Sigmoid colon (tissue), 7 donors: ENCODE measurements around the gene ABCC8. TPM values are rescaled to one million over a fixed set of nuclear protein-coding genes. Genes with fewer than 3 reads are reported as not detected.

Experiments used
- DNase-seq: peaks from one replicate; pipeline ENCODE4 v3.0.0-alpha.2; 2019
- H3K27ac ChIP-seq, 4 donors: fragments of 200-600 bp; sonication (generic); one replicate each; pipeline ENCODE4 v1.5.1; 2016 to 2019; ENCODE audit warnings: mild to moderate bottlenecking in 1 of 4
- H3K27me3 ChIP-seq, 3 donors: fragments of 200-600 bp; sonication (generic); one replicate each; pipeline ENCODE4 v1.5.1; 2019; ENCODE audit warnings: mild to moderate bottlenecking in 1 of 3
- H3K36me3 ChIP-seq, 4 donors: fragments of 200-600 bp; sonication (generic); one replicate each; pipeline ENCODE4 v1.5.1; 2016 to 2019
- H3K4me1 ChIP-seq, 4 donors: fragments of 200-600 bp; sonication (generic); one replicate each; pipeline ENCODE4 v1.5.1; 2017 to 2019
- H3K4me3 ChIP-seq, 4 donors: fragments of 200-600 bp; sonication (generic); one replicate each; pipeline ENCODE4 v1.5.1; 2017 to 2019; ENCODE audit warnings: mild to moderate bottlenecking in 2 of 4, moderate library complexity in 1 of 4
- H3K9me3 ChIP-seq, 4 donors: fragments of 200-600 bp in 3 of 4; sonication (generic) in 3 of 4; one replicate each; pipeline versions ENCODE4 v1.5.1 to v1.6.1; 2013 to 2019
- EP300 ChIP-seq, 4 donors: sonication (generic); formaldehyde crosslinking; IDR thresholded peaks; one replicate each; pipeline ENCODE4 v1.6.1; 2017; ENCODE audit warnings: antibody characterized with exemption in 4 of 4
- POLR2A ChIP-seq, 2 donors: fragments of 450-650 bp; IDR thresholded peaks; one replicate each; pipeline ENCODE4 v1.6.1; 2016; ENCODE audit warnings: antibody characterized with exemption in 2 of 2, mild to moderate bottlenecking in 2 of 2, moderate library complexity in 2 of 2
- POLR2AphosphoS5 ChIP-seq, 4 donors: sonication (generic); formaldehyde crosslinking; IDR thresholded peaks; one replicate each; pipeline ENCODE4 v1.6.1; 2017; ENCODE audit warnings: antibody characterized with exemption in 4 of 4
- WGBS, 2 donors: extraction: QIAGEN DNeasy Blood & Tissue Kit; methylation state at CpG; one replicate each; pipeline ENCODE4 v1.1.7; 2013; 5-methylcytosine and 5-hydroxymethylcytosine counted together
- intact Hi-C: fragments of 100-400 bp; cut with DNase I; formaldehyde crosslinking; loops from one replicate; pipeline ENCODE4 v1.15.1; 2023
- polyA plus RNA-seq, 3 donors: library from polyadenylated mRNA; stranded (reverse); fragments of 200-250 nt; gene quantifications; one replicate each; pipeline ENCODE4 v1.2.3, GENCODE V29; 2013
- total RNA-seq, 4 donors: library from RNA; depleted of rRNA; stranded (reverse); fragments of >200 nt; gene quantifications; one replicate each; pipeline ENCODE4 v1.1.0, GENCODE V29; 2016
- TF ChIP-seq, protein P1 (sequence below), 4 experiments: fragments of 450-650 bp in 3 of 4; fragments of 200-600 bp in 1 of 4; IDR thresholded peaks; one replicate each; pipeline ENCODE4 v1.5.1; 2016 to 2019; ENCODE audit warnings: antibody characterized with exemption in 4 of 4, mild to moderate bottlenecking in 3 of 4, moderate library complexity in 2 of 4
- donor health status: healthy with polysubstance abuse.
- donor health status: Bipolar disorder and iron deficiency.
- donor health status: healthy.

Gene ABCC8
- total and polyA plus RNA-seq, 7 donors: 0.23 to 9.7 (median 2.6) TPM

DNA sequence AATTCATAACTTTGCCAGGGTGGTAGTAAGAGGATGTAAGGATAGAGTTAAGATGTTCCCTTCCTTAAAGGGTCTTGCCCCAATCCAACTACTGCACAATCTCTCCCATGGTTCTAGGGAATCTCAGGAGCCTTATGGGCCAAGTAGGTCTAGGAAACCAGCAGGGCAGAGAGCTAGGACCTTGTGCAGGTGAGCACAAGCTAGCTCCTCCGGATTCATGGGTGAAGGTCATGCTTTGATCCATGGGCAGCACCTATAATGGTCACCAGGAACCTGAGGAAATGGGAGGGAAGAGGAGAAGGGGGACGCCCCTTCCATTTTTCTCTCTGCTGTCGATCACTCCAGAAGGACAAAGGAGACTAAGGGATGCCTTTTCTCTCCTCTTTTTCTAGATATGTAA lies 105.0 kb downstream of the ABCC8 start:
- intact Hi-C loops: no loop called here
- WGBS, 2 donors: 61 to 76% methylated on average over 3 of the region's 3 CpGs
- TF ChIP-seq, protein P1, sequence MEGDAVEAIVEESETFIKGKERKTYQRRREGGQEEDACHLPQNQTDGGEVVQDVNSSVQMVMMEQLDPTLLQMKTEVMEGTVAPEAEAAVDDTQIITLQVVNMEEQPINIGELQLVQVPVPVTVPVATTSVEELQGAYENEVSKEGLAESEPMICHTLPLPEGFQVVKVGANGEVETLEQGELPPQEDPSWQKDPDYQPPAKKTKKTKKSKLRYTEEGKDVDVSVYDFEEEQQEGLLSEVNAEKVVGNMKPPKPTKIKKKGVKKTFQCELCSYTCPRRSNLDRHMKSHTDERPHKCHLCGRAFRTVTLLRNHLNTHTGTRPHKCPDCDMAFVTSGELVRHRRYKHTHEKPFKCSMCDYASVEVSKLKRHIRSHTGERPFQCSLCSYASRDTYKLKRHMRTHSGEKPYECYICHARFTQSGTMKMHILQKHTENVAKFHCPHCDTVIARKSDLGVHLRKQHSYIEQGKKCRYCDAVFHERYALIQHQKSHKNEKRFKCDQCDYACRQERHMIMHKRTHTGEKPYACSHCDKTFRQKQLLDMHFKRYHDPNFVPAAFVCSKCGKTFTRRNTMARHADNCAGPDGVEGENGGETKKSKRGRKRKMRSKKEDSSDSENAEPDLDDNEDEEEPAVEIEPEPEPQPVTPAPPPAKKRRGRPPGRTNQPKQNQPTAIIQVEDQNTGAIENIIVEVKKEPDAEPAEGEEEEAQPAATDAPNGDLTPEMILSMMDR (IDR thresholded peaks at IDR 0.05): no peak
- no peak for TF ChIP-seq POLR2AphosphoS5 (IDR thresholded peaks at IDR 0.05)
- TF ChIP-seq EP300 (IDR thresholded peaks at IDR 0.05): no peak
- TF ChIP-seq POLR2A (IDR thresholded peaks at IDR 0.05): no peak
- no peaks in the 10 kb centered on the region for H3K27me3 ChIP-seq
- H3K27ac ChIP-seq: no peak overlapping the region
- H3K36me3 ChIP-seq: peaks cover 0 to 67% (median 32%) of the 10 kb centered on the region in 4 donors
- H3K9me3 ChIP-seq: peaks cover 20 to 42% (median 40%) of the 10 kb centered on the region in 4 donors
- no peak overlapping the region for H3K4me3 ChIP-seq
- no peak for DNase-seq
- no peaks in the 10 kb centered on the region for H3K4me1 ChIP-seq

DNA sequence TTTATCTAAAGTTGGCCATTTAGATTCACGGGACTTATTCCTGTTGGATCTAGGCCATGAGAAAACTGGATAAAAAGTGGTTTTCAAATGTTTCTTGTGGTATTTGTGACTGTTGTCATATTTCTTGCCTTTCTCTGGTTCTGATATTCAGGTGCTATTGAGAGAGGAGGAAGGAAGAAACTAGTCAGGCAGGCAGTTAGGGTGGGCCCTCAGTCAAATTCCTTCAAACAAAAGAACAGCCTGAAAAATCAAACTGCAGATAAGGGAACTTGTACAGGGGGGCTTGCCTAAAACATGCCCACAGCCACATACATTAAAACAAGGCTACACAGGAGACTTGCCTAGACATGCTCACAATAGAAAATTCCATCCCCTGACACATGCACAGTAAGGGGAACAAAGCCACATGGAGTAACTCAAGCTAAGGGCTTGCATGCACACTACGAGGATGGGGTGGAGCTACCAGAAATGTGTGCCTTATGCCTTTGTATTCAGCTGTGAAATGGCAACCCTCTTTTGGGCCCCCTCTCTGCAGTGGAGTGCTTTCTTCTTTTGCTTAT lies 106.9 kb downstream of the ABCC8 start:
- Histone ChIP-seq H3K27me3 (no peaks in the 10 kb centered on the region), H3K4me1 (no peaks in the 10 kb centered on the region), H3K27ac (no peak overlapping the region), H3K4me3 (no peak overlapping the region), H3K36me3 (peaks cover 0 to 67% (median 32%) of the 10 kb centered on the region in 4 donors), H3K9me3 (peaks cover 20 to 42% (median 40%) of the 10 kb centered on the region in 4 donors)
- 91 to 96% methylated on average over 2 of the region's 2 CpGs for WGBS, 2 donors
- TF ChIP-seq EP300 (IDR thresholded peaks at IDR 0.05) (no peak), POLR2AphosphoS5 (IDR thresholded peaks at IDR 0.05) (no peak), POLR2A (IDR thresholded peaks at IDR 0.05) (no peak)
- TF ChIP-seq, protein P1 (IDR thresholded peaks at IDR 0.05): no peak
- DNase-seq: no peak
- intact Hi-C loops: no loop called here

DNA sequence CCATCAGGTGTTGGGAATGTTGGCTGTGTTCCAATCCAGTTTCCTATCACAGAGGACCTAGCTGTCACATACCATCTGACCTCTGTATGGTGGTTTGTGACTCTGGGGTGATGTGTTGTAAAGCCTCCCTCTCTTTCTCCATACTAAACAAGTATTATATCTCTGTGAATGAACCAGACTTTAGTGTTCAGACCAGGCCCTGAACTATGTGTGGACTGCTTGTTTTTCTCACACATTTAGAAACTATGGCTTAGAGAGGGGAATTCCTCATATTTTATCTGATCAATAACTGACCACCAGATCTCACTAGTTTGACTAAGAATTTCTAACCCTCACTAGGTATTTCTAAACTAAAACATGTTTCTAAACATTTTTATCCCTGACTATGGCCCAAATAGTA lies 107.6 kb downstream of the ABCC8 start:
- no peak for DNase-seq

DNA sequence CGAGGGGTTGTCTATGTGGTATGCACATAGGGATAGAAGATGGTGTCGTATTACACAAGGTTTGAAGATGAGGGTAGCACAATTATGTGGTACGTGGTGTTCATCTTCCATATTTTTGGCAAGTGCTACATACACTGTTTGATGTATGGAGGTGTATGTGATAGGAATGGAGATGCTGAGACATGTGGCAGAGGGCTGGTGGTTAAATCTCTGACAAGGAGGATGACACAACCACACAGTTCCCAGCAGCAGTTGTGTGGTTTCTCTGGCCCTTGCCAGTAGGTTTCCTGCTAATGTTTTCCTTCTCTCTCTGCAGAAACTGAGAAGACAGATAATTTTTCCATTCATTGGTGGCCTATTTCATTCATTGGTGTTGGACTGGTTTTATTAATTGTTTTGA lies 108.1 kb downstream of the ABCC8 start:
- H3K9me3 ChIP-seq: peaks cover 20 to 41% (median 37%) of the 10 kb centered on the region in 4 donors
- no peak overlapping the region for H3K27ac ChIP-seq
- H3K4me1 ChIP-seq: no peaks in the 10 kb centered on the region
- 93 to 95% methylated on average over 3 of the region's 3 CpGs for WGBS, 2 donors
- no peak for TF ChIP-seq POLR2AphosphoS5 (IDR thresholded peaks at IDR 0.05)
- TF ChIP-seq, protein P1 (IDR thresholded peaks at IDR 0.05): no peak
- no peak for TF ChIP-seq EP300 (IDR thresholded peaks at IDR 0.05)
- TF ChIP-seq POLR2A (IDR thresholded peaks at IDR 0.05): no peak
- intact Hi-C loops: no loop called here
- H3K27me3 ChIP-seq: no peaks in the 10 kb centered on the region
- H3K4me3 ChIP-seq: no peak overlapping the region
- peaks cover 0 to 66% (median 31%) of the 10 kb centered on the region in 4 donors for H3K36me3 ChIP-seq
- DNase-seq: no peak

More for the DNA sequence above, 107.6 kb downstream of the ABCC8 start:
- intact Hi-C loops: no loop called here
- H3K9me3 ChIP-seq: peaks cover 20 to 42% (median 40%) of the 10 kb centered on the region in 4 donors
- H3K4me3 ChIP-seq: no peak overlapping the region
- no peaks in the 10 kb centered on the region for H3K27me3 ChIP-seq
- TF ChIP-seq EP300 (IDR thresholded peaks at IDR 0.05) (no peak), POLR2AphosphoS5 (IDR thresholded peaks at IDR 0.05) (no peak), POLR2A (IDR thresholded peaks at IDR 0.05) (no peak)
- TF ChIP-seq, protein P1 (IDR thresholded peaks at IDR 0.05): no peak
- H3K4me1 ChIP-seq: no peaks in the 10 kb centered on the region
- no peak overlapping the region for H3K27ac ChIP-seq
- H3K36me3 ChIP-seq: peaks cover 0 to 67% (median 32%) of the 10 kb centered on the region in 4 donors

DNA sequence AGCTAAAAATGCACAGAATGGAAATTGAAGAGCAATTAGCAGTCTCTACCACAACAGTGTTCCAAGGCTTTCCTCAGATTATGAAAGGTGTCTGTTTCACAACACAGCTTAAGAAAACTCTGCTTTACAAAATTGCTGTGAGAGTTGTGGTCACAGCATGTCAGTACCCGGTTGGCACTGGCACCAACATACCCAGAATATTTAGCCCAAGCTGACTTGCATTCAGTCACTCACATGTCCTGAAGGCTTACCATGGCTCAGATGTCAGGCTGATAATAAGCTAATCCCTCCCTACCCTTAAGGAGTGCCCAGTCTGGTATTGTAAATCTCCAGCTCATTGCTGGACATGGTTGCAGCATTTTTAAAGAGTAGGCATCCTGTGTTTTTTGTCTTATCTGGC lies 110.2 kb downstream of the ABCC8 start:
- DNase-seq: no peak
- intact Hi-C loops: no loop called here
- H3K9me3 ChIP-seq: peaks cover 4 to 25% (median 21%) of the 10 kb centered on the region in 4 donors
- no peak for TF ChIP-seq EP300 (IDR thresholded peaks at IDR 0.05)
- no peaks in the 10 kb centered on the region for H3K4me1 ChIP-seq
- H3K4me3 ChIP-seq: no peak overlapping the region
- 84 to 94% methylated on average over 1 of the region's 1 CpG for WGBS, 2 donors
- H3K36me3 ChIP-seq: peaks cover 0 to 45% (median 17%) of the 10 kb centered on the region in 4 donors
- H3K27ac ChIP-seq: no peak overlapping the region
- H3K27me3 ChIP-seq: no peaks in the 10 kb centered on the region
